Measurements from ENCODE around the gene DYRK4. TPM values are rescaled to one million over a fixed set of nuclear protein-coding genes. Genes with fewer than 3 reads are reported as not detected.

The DYRK4 gene
- total and polyA plus RNA-seq, 2 of the 13 experiments (the other 11 are each of a cell fraction or from before 2014, with no cell fraction given): 29.4 to 40.2 TPM

- TF ChIP-seq ZNF609 (CRISPR knock-in tag; IDR thresholded peaks at IDR 0.05; ENCODE audit: borderline replicate concordance): no peak
- TF ChIP-seq SCMH1 (CRISPR knock-in tag; IDR thresholded peaks at IDR 0.05; ENCODE audit: borderline replicate concordance): no peak
- TF ChIP-seq ZNF329 (CRISPR knock-in tag; IDR thresholded peaks at IDR 0.05; ENCODE audit: low read depth): no peak
- TF ChIP-seq, protein P1, sequence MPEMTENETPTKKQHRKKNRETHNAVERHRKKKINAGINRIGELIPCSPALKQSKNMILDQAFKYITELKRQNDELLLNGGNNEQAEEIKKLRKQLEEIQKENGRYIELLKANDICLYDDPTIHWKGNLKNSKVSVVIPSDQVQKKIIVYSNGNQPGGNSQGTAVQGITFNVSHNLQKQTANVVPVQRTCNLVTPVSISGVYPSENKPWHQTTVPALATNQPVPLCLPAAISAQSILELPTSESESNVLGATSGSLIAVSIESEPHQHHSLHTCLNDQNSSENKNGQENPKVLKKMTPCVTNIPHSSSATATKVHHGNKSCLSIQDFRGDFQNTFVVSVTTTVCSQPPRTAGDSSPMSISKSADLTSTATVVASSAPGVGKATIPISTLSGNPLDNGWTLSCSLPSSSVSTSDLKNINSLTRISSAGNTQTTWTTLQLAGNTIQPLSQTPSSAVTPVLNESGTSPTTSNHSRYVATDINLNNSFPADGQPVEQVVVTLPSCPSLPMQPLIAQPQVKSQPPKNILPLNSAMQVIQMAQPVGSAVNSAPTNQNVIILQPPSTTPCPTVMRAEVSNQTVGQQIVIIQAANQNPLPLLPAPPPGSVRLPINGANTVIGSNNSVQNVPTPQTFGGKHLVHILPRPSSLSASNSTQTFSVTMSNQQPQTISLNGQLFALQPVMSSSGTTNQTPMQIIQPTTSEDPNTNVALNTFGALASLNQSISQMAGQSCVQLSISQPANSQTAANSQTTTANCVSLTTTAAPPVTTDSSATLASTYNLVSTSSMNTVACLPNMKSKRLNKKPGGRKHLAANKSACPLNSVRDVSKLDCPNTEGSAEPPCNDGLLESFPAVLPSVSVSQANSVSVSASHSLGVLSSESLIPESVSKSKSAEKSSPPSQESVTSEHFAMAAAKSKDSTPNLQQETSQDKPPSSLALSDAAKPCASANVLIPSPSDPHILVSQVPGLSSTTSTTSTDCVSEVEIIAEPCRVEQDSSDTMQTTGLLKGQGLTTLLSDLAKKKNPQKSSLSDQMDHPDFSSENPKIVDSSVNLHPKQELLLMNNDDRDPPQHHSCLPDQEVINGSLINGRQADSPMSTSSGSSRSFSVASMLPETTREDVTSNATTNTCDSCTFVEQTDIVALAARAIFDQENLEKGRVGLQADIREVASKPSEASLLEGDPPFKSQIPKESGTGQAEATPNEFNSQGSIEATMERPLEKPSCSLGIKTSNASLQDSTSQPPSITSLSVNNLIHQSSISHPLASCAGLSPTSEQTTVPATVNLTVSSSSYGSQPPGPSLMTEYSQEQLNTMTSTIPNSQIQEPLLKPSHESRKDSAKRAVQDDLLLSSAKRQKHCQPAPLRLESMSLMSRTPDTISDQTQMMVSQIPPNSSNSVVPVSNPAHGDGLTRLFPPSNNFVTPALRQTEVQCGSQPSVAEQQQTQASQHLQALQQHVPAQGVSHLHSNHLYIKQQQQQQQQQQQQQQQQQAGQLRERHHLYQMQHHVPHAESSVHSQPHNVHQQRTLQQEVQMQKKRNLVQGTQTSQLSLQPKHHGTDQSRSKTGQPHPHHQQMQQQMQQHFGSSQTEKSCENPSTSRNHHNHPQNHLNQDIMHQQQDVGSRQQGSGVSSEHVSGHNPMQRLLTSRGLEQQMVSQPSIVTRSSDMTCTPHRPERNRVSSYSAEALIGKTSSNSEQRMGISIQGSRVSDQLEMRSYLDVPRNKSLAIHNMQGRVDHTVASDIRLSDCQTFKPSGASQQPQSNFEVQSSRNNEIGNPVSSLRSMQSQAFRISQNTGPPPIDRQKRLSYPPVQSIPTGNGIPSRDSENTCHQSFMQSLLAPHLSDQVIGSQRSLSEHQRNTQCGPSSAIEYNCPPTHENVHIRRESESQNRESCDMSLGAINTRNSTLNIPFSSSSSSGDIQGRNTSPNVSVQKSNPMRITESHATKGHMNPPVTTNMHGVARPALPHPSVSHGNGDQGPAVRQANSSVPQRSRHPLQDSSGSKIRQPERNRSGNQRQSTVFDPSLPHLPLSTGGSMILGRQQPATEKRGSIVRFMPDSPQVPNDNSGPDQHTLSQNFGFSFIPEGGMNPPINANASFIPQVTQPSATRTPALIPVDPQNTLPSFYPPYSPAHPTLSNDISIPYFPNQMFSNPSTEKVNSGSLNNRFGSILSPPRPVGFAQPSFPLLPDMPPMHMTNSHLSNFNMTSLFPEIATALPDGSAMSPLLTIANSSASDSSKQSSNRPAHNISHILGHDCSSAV (CRISPR knock-in tag; IDR thresholded peaks at IDR 0.05; ENCODE audit: borderline replicate concordance): no peak
- no peak for TF ChIP-seq ZNF737 (CRISPR knock-in tag; IDR thresholded peaks at IDR 0.05; ENCODE audit: borderline replicate concordance)
- no peak for TF ChIP-seq HNRNPK (IDR thresholded peaks at IDR 0.05; ENCODE audit: low read depth, low read length, poor library complexity, severe bottlenecking)
- TF ChIP-seq HOXA7 (CRISPR knock-in tag; IDR thresholded peaks at IDR 0.05): no peak
- TF ChIP-seq ZFP36L1 (CRISPR knock-in tag; IDR thresholded peaks at IDR 0.05): no peak
- TF ChIP-seq HOXA9 (CRISPR knock-in tag; IDR thresholded peaks at IDR 0.05; ENCODE audit: borderline replicate concordance): no peak
- TF ChIP-seq, protein P2, sequence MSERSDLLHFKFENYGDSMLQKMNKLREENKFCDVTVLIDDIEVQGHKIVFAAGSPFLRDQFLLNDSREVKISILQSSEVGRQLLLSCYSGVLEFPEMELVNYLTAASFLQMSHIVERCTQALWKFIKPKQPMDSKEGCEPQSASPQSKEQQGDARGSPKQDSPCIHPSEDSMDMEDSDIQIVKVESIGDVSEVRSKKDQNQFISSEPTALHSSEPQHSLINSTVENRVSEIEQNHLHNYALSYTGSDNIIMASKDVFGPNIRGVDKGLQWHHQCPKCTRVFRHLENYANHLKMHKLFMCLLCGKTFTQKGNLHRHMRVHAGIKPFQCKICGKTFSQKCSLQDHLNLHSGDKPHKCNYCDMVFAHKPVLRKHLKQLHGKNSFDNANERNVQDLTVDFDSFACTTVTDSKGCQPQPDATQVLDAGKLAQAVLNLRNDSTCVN (CRISPR knock-in tag; IDR thresholded peaks at IDR 0.05; ENCODE audit: borderline replicate concordance): peak; percentile 68; the same call in 1 of the 2 replicates
- peak; percentile 54; the same call in 1 of the 2 replicates for TF ChIP-seq ZNF232 (CRISPR knock-in tag; IDR thresholded peaks at IDR 0.05; ENCODE audit: borderline replicate concordance)
- TF ChIP-seq KDM2A (CRISPR knock-in tag; IDR thresholded peaks at IDR 0.05; ENCODE audit: borderline replicate concordance, low read depth): peak; percentile 65
- no peak for TF ChIP-seq ZNF235 (CRISPR knock-in tag; IDR thresholded peaks at IDR 0.05; ENCODE audit: borderline replicate concordance)
- peak; percentile 69 for TF ChIP-seq POLR2G (IDR thresholded peaks at IDR 0.05; ENCODE audit: low read depth, low read length)
- no peak for TF ChIP-seq HCFC1 (IDR thresholded peaks at IDR 0.05; ENCODE audit: low read depth, low read length)
Measured at GRCh38 chr12:4604684-4605193, 42.7 kb downstream of the DYRK4 start (continued).
